ENCODE data around the gene NOC4L. TPM values are rescaled to one million over a fixed set of nuclear protein-coding genes. Genes with fewer than 3 reads are reported as not detected.
"Not testable (repeated sequence)": the region's sequence is repeated elsewhere in the genome, so short reads cannot be mapped to it uniquely, and the experiment has no call there.

NOC4L gene
- total RNA-seq: 25.0 TPM

DNA sequence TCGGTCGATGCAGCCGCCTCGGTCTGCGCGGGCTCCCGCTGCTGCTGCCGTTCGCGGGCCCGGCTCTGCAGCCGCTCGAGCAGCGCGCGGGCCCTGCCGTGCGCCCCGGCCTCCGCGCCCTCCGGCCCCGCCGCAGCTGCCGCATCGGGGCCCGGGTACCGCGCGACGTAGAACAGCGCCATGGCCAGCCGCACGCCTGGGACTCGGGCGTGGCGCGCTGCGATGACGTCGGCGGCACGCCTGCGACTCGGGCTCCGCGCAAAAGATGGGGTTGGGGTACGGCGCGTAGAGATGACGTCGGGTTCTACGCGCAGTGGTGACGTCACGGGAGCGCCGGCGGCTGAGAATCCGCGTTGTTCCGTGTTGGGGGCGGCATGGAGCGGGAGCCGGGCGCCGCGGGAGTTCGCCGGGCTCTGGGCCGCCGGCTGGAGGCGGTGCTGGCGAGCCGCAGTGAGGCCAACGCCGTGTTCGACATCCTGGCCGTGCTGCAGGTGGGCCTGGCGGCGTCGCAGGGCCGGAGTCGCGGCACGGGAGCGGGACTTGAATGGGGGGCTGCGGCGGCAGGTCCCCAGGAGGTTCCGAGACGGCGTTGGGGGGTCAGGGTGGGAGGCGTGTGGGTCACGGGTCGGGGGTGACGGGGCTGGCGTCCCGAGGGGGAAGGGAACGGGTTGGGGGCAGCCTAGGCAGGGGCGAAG lies at the start of gene NOC4L, which contains the start of gene DDX51:
Gene NOC4L, plus strand, starts transcription at position 343 of the 695 bp plus-strand sequence. Its CDS starts 32 bp downstream, at position 375.
Gene DDX51, minus strand, starts transcription at position 205 of the 695 bp plus-strand sequence. Its CDS starts 23 bp downstream, at position 182.
- peak; percentile 95 for DNase-seq (ENCODE audit: low spot score)

DNA sequence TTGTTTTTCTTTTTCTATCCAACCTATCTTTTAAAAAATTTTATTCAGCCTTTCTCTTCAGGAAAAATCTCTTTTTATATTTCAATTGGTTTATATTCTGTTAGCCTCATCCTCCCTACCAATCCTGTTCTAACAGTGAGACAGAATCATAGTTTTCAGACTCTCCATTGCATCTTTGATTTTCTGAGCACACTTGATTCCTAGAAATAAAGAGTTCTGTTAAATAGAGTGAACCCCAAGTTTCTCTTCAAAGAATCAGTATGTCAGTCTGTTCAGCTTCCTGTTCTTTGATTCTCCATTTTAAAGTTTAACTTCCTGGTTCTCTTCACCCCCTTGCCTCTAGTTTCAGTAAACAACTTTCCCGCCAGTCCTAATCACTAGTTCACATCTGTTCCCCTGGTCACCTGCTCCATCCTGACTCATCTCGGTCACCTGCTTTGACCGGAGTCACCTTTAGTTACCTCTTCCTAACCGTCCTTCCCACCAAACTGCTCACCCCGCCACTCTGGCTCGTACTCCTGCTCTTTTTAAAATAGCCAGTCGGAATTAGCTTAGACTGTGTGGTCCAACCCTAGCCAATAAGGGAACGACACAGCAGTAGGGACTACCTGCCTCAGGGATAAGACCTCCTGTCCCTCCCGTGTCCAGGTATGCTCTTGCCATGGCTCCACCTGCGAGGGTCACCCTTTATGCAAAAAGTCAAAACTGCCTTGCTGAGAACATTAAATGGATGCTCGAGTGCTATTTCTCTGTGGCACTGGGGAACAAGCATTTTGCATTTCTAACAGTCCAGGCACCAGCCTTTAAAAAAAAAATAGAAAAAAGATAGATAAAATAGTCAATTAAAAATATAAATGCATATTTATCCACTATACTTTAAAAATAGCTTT lies 48.5 kb upstream of the NOC4L start:
- no peak for DNase-seq (ENCODE audit: low spot score)

- no peak for DNase-seq (ENCODE audit: low spot score)
Observed at GRCh38 chr12:132099739-132100138, 44.5 kb upstream of the NOC4L start.

- DNase-seq (ENCODE audit: low spot score): no peak
Observed at GRCh38 chr12:132100306-132101065, 43.8 kb upstream of the NOC4L start.

DNA sequence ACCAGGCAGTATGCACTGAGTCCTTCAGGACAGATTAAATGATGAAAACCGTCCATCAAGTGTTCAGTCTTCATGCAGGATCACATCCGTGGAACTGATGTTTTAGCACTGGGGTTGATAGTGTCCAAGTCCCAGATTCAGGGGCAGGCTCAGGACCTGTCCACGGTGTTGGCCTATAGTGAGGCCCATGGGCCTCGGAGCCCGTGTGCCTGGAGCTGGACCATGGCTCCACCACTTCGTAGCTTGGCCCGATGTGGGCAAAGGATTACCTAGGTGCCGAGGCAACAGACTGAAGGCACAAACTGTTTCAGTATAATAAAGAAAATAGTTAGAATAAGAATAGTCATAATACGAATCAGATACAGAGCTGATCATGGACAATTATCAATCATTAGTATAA lies 42.0 kb upstream of the NOC4L start:
- no peak for DNase-seq (ENCODE audit: low spot score)

- not testable (repeated sequence) for DNase-seq (ENCODE audit: low spot score)
Observed at GRCh38 chr12:132103072-132103471, 41.2 kb upstream of the NOC4L start.

DNA sequence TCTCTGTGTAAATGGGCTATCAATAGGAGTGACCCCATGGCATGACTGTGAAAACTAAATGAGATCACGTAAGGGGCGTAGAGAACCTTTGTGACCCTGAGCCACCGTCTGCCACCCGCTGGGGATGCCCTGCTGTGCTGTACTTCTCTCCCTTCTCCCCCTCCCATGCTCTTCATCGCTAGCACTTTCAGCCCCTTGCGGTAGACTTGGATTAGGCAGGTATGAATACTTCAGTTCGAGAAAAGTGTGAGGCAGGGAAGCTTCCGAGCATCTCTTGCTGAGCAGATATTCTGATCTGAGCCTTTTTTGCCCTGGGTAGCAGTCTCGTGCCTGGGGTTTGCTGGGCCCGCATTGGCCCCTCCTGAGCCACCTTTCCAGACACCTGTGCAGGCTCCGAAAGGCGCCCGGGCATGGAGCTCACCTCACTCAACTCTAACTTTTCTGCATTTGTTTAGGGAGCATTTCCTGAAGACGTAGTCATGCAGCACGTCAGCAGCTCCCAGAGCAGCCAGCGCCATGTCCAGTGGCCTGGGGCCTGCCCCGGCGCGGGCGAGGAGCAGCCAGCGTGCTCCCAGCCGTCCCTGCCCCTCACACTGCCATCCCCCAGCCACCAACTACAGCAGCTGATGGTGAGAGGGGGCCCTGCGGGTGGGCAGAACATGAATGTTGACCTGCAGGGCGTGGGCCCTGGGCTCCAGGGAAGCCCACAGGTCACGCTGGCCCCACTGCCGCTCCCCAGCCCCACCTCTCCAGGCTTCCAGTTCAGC lies 40.5 kb upstream of the NOC4L start:
- DNase-seq (ENCODE audit: low spot score): no peak

DNA sequence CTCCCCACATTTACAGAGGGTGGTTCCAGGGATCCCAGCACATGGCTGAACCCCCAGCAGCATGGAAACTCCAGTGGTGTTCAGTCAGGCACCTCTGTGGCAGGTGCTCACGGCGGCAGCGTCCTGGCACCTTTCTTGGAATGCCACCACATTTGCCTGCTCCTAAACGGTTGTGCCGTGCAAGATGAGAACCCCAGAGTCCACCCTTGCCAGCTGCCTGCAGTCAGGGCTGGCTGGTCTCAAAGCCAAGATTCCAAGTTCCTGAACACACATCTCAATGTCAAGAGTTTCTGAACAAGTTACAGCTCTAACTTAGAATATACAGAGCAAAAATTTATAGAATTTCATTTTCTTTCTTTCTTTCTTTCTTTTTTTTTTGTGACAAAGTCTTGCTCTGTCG lies 38.8 kb upstream of the NOC4L start:
- DNase-seq (ENCODE audit: low spot score): no peak

DNA sequence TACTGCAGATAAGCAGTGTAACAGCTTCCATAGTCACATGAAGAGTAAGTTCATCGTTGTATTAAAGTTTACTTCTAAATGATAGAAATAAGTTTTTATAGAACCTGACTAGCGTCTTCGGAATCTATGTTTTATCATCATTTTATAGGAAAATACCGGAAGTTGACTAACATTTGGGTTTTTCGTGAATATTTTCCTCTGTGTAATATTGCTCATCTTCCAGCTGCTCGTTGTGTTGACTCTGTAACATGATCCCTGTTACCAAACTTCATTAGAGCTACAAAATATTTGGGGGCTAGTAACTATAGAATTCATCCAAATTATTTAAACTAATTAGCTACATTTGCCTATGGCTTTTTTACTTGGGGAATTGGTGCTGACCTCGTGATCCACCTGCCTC lies 37.3 kb upstream of the NOC4L start:
- DNase-seq (ENCODE audit: low spot score): no peak

GRCh38 chr12:132108211-132108832 lies 35.9 kb upstream of the NOC4L start:
- no peak for DNase-seq (ENCODE audit: low spot score)

DNA sequence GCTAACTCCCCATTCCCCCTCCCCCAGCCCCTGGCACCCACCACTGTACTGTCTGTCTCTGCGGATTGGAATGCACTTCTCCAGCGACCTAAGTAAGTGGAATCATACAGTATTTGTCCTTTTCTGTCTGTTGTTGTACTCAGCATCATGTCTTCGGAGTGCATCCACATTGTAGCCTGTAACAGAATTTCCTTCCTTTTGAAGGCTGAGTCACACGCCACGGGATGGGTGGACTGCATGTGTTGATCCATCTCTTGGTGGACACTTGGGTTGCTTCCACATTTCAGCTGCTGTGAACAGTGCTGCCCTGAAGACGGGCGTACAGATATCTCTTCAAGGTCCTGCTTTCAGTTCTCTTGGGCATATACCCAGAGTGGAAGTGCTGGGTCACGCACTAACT lies 34.5 kb upstream of the NOC4L start:
- no peak for DNase-seq (ENCODE audit: low spot score)

- no peak for DNase-seq (ENCODE audit: low spot score)
Observed at GRCh38 chr12:132110677-132111076, 33.6 kb upstream of the NOC4L start.

GRCh38 chr12:132111654-132112304 lies 32.5 kb upstream of the NOC4L start:
- DNase-seq (ENCODE audit: low spot score): no peak

- DNase-seq (ENCODE audit: low spot score): no peak
Observed at GRCh38 chr12:132114667-132115066, 29.6 kb upstream of the NOC4L start.

GRCh38 chr12:132115500-132115899 lies 28.8 kb upstream of the NOC4L start:
- DNase-seq (ENCODE audit: low spot score): no peak

DNA sequence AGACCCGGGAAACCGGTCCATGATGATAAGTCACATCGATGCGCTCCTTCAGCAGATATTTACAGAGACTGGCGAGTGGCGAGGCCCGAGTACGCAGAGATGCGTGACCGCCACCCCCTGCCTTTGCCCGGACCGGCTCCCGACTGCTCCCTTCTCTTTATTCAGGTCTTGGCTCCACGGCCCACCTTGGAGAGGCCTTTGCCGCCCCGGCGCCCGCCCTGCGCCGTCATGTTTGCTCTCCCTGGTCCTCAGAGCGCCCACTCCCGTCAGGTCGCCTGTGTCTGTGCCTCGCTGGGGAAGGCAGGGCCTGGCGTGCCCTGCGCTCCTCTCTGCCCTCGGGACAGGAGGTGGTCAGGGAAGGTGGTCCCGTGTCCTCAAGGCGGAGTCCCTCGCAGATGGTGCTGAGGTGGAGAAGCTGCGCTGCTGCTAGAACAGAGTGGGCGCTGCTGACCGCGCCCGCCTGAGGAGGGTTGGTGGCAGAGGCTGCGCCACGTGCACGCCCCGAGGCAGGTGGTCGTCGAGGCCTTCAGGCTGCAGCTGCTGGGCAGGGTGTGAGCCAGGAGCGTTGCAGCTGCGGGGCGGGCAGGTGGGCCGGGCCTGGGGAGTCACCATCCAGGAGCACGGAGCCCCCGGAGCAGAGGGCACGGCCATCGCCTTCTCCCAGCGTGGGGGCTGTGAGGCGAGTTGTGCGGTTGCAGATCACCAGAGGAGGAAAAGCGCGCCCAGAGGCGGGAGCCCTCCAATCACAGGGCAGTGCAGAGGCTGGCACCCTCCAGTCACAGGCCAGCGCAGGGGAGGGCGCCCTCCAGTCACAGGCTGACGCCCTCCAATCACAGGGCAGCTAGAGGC lies 27.3 kb upstream of the NOC4L start:
- DNase-seq (ENCODE audit: low spot score): no peak

DNA sequence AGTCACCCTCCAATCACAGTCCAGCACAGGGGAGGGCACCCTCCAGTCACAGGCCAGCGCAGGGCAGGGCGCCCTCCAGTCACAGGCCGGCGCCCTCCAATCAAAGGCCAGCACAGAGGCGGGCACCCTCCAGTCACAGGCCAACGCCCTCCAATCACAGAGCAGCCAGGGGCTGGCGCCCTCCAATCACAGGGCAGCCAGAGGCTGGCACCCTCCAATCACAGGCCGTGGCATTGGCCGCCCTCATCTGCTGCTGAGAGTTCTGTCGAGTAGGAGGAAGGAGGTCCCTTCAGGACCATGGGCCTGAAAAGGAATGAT lies 26.7 kb upstream of the NOC4L start:
- DNase-seq (ENCODE audit: low spot score): no peak

GRCh38 chr12:132118876-132119275 lies 25.4 kb upstream of the NOC4L start:
- no peak for DNase-seq (ENCODE audit: low spot score)

DNA sequence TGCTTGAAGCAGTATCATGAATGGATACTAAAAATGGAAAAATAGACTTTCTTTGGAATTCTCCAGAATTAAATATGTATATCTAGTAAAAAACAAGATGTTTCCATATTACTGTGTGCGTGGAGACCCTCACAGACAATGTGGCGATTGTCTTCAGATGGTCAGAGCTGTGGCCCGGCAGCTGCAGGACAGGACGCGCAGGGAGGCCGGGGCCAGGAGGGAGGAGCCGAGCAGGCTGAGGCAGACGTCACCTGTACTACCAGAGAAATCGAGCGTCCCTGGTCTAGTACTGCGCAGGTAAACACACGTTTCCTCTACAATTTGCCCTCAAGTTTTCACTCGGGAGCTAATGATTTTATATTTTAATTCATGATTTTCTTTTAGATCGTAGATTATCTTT lies 23.0 kb upstream of the NOC4L start:
- no peak for DNase-seq (ENCODE audit: low spot score)
